Muscle layer of duodenum (tissue), 2 donors: ENCODE measurements around the gene VEGFC.

Experiments used
- H3K27ac ChIP-seq: one replicate; pipeline ENCODE4 v1.7.0; 2013; ENCODE audit warnings: mild to moderate bottlenecking, low read length
- H3K27me3 ChIP-seq: one replicate; pipeline ENCODE4 v1.7.0; 2013; ENCODE audit warnings: low read depth, mild to moderate bottlenecking, control low read depth, low read length
- H3K36me3 ChIP-seq, 2 donors: one replicate each; pipeline ENCODE4 v1.7.0; 2013; ENCODE audit warnings: low read length in 2 of 2, control low read depth in 1 of 2, mild to moderate bottlenecking in 1 of 2; ENCODE audit not compliant: insufficient read depth in 2 of 2, control insufficient read depth in 1 of 2
- H3K4me1 ChIP-seq, 2 donors: one replicate each; pipeline ENCODE4 v1.7.0; 2013; ENCODE audit warnings: low read length in 2 of 2, mild to moderate bottlenecking in 2 of 2, control low read depth in 1 of 2, moderate library complexity in 1 of 2; ENCODE audit not compliant: insufficient read depth in 2 of 2, control insufficient read depth in 1 of 2
- H3K4me3 ChIP-seq, 2 donors: one replicate each; pipeline ENCODE4 v1.7.0; 2013; ENCODE audit warnings: low read length in 2 of 2, low read depth in 1 of 2, mild to moderate bottlenecking in 1 of 2
- H3K9me3 ChIP-seq, 2 donors: one replicate each; pipeline ENCODE4 v1.7.0; 2013; ENCODE audit warnings: low read length in 2 of 2, control low read depth in 1 of 2, mild to moderate bottlenecking in 1 of 2; ENCODE audit not compliant: control insufficient read depth in 1 of 2
- donor health status: healthy.

The VEGFC gene

DNA sequence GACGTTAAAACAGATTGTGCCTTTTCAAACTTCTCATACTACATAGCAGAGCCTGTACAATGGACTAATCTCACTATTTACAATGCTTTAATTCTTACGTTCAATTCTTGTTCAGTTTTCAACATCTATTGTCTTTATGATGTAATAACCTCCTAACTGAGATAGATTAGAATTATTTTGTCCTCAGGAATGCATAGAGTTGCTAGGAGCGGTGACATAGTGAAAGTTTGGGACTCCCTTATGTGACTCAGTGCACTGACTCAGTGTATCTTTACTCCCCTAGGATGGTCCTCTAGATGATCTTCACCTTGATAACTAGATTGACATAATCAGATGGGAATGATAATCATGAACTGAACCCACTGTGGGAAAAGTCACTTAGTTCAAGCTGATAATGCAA, 151.5 kb downstream of the VEGFC start:
- Histone ChIP-seq H3K9me3 (no peaks in the 10 kb centered on the region), H3K4me3 (no peak overlapping the region), H3K4me1 (no peaks in the 10 kb centered on the region), H3K27ac (no peak overlapping the region), H3K36me3 (no peaks in the 10 kb centered on the region), H3K27me3 (no peaks in the 10 kb centered on the region)

- H3K27ac ChIP-seq, result no peak overlapping the region
Measured at GRCh38 chr4:176638992-176639391, 153.7 kb downstream of the VEGFC start.

DNA sequence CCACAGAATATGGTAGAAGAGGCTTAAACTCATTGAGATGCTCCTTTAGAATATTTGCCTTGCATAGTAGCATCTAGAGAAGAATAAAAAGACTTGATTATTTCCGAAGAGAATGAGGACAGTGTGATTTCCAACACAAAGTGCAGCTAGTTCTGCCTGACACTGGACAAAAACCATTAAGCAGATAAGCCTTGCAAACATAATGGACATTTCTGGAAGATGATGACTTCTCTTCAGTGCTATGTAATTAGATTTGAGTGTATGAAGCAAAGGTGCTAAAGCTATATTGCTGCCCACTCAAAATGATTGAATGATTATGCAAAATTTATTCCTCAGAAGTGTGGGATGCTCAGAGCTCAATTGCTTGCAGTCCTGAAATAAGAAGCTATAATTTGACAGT, 156.4 kb downstream of the VEGFC start:
- Histone ChIP-seq H3K36me3 (no peaks in the 10 kb centered on the region), H3K4me1 (no peaks in the 10 kb centered on the region), H3K9me3 (no peaks in the 10 kb centered on the region), H3K27me3 (no peaks in the 10 kb centered on the region), H3K4me3 (no peak overlapping the region), H3K27ac (no peak overlapping the region)

More at GRCh38 chr4:176638992-176639391, 153.7 kb downstream of the VEGFC start:
- Histone ChIP-seq H3K9me3 (no peaks in the 10 kb centered on the region), H3K4me1 (no peaks in the 10 kb centered on the region), H3K4me3 (no peak overlapping the region), H3K27me3 (no peaks in the 10 kb centered on the region), H3K36me3 (no peaks in the 10 kb centered on the region)

- H3K27ac ChIP-seq, result no peak overlapping the region
- H3K27me3 ChIP-seq, result no peaks in the 10 kb centered on the region
- no peaks in the 10 kb centered on the region for H3K9me3 ChIP-seq
- H3K4me1 ChIP-seq, result no peaks in the 10 kb centered on the region
- H3K4me3 ChIP-seq, result no peak overlapping the region
- no peaks in the 10 kb centered on the region for H3K36me3 ChIP-seq
Measured at GRCh38 chr4:176635372-176636261, 157.1 kb downstream of the VEGFC start.
